ENCODE measurements around the gene BST2.

Gene BST2

GRCh38 chr19:17358395-17358794, 47.0 kb downstream of the BST2 start:
- Histone ChIP-seq H3K9me3 (ENCODE audit: control insufficient read depth, low read length) (no peaks in the 10 kb centered on the region), H3K27ac (ENCODE audit: low read depth, low read length, severe bottlenecking) (no peak overlapping the region), H3K4me3 (ENCODE audit: extremely low read depth, insufficient read depth, low read length, poor library complexity, severe bottlenecking) (no peak overlapping the region), H3K4me1 (ENCODE audit: control insufficient read depth, insufficient read depth, low read length, poor library complexity, severe bottlenecking) (peaks cover 7% of the 10 kb centered on the region), H3K36me3 (ENCODE audit: control insufficient read depth, insufficient read depth, low read length) (no peaks in the 10 kb centered on the region)
- WGBS, 2 experiments (ENCODE audit: insufficient coverage in 2 of 2) = 87 to 95% methylated on average over 7 of the region's 7 CpGs

DNA sequence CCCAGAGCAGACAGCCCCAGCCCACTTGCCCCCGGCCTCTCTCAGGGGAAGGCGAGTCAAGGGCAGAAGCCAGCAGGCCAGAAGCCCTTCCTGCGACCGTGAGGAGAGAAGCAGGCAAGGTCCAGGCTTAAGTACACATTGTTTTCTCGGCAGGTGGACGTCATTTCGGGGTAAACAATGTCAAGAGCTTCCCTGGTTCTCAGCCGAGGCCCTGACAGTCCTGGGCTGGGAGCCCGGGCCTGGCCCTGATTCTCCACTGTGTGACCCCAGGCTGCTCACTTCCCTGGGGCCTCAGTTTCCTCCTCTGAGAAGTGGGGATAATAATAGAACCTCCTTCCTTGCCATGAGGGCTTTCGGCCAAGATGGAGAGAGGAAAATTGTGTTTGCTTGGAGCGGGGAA, 47.7 kb downstream of the BST2 start:
- H3K9me3 ChIP-seq (ENCODE audit: control insufficient read depth, low read length) = no peaks in the 10 kb centered on the region
- H3K36me3 ChIP-seq (ENCODE audit: control insufficient read depth, insufficient read depth, low read length) = no peaks in the 10 kb centered on the region
- H3K4me3 ChIP-seq (ENCODE audit: extremely low read depth, insufficient read depth, low read length, poor library complexity, severe bottlenecking) = no peak overlapping the region
- H3K27ac ChIP-seq (ENCODE audit: low read depth, low read length, severe bottlenecking) = no peak overlapping the region
- WGBS, 2 experiments (ENCODE audit: insufficient coverage in 2 of 2) = 87 to 94% methylated on average over 8 to 9 of the region's 11 CpGs
- peaks cover 12% of the 10 kb centered on the region for H3K4me1 ChIP-seq (ENCODE audit: control insufficient read depth, insufficient read depth, low read length, poor library complexity, severe bottlenecking)

DNA sequence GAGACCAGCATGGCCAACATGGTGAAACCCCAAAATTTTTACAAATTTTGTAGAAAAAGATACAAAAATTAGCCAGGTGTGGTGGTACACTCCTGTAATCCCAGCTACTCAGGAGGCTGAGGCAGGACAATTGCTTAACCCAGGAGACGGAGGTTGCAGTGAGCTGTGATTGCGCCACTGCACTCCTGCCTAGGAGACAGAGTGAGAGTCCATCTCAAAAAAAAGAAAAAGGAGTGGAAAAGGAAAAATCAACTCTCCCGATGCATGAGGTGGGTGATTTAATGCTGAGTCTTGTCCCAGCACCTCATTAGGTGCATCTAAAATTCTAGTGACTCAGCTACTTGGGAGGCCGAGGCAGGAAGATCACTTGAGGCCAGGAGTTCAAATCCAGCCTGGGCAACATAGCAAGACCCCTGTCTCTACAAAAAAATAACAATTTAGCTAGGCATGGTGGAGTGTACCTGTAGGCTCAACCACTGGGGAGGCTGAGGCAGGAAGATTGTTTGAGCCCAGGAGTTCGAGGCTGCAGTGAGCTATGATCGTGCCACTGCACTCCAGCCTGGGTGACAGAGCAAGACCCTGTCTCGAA, 48.3 kb downstream of the BST2 start:
- Histone ChIP-seq H3K27ac (ENCODE audit: low read depth, low read length, severe bottlenecking) (no peak overlapping the region), H3K4me3 (ENCODE audit: extremely low read depth, insufficient read depth, low read length, poor library complexity, severe bottlenecking) (no peak overlapping the region), H3K36me3 (ENCODE audit: control insufficient read depth, insufficient read depth, low read length) (no peaks in the 10 kb centered on the region), H3K4me1 (ENCODE audit: control insufficient read depth, insufficient read depth, low read length, poor library complexity, severe bottlenecking) (peaks cover 12% of the 10 kb centered on the region), H3K9me3 (ENCODE audit: control insufficient read depth, low read length) (no peaks in the 10 kb centered on the region)
- WGBS, 2 experiments (ENCODE audit: insufficient coverage in 2 of 2) = 94 to 96% methylated on average over 7 of the region's 7 CpGs

DNA sequence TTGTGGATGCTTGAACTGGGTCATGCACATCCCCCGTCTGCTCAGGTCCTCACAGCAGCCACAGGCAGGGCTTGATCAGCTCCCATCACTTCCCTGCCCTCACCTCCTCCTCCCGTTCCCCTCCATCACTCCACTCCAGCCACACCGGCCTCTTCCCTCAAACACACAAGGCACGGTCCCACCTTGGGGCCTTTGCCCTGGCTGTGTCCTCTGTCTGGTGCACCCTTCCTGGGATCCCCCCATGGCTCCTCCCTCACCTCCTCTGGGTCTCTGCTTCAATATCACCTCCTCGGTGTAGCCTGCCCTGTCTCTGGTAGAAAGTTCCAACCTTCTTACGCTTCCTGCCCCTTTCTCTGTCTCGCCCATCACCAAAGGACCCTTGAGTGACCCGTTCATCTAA, 52.0 kb downstream of the BST2 start:
- H3K4me3 ChIP-seq (ENCODE audit: extremely low read depth, insufficient read depth, low read length, poor library complexity, severe bottlenecking) = no peak overlapping the region
- H3K9me3 ChIP-seq (ENCODE audit: control insufficient read depth, low read length) = no peaks in the 10 kb centered on the region
- H3K4me1 ChIP-seq (ENCODE audit: control insufficient read depth, insufficient read depth, low read length, poor library complexity, severe bottlenecking) = peaks cover 21% of the 10 kb centered on the region
- WGBS, 2 experiments (ENCODE audit: insufficient coverage in 2 of 2) = 90 to 96% methylated on average over 8 of the region's 8 CpGs
- no peaks in the 10 kb centered on the region for H3K36me3 ChIP-seq (ENCODE audit: control insufficient read depth, insufficient read depth, low read length)
- H3K27ac ChIP-seq (ENCODE audit: low read depth, low read length, severe bottlenecking) = no peak overlapping the region

Data from mesodermal cell (in vitro differentiated cells).